Measurements from ENCODE around the gene AQP6.

Gene AQP6

GRCh38 chr12:49942921-49943624, 29.7 kb upstream of the AQP6 start:
- DNase-seq (ENCODE audit: low spot score) = no peak

DNA sequence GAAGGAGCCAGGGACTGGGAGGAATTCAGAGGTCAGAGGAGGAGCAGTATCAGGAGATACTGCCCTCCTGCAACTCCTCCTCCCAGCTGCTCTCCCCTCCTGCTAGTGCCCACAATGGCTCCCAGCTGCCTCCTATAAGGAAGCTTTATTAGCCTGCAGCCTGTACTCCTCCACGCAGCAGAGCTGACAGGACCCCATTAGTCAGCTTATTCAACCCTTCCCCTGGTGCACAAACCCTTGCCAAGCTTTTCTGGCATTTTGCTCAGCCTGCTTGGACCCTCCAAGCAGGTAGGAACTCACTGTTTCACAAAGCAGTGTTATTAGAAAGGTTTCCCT, 29.2 kb upstream of the AQP6 start:
- no peak for DNase-seq (ENCODE audit: low spot score)

DNA sequence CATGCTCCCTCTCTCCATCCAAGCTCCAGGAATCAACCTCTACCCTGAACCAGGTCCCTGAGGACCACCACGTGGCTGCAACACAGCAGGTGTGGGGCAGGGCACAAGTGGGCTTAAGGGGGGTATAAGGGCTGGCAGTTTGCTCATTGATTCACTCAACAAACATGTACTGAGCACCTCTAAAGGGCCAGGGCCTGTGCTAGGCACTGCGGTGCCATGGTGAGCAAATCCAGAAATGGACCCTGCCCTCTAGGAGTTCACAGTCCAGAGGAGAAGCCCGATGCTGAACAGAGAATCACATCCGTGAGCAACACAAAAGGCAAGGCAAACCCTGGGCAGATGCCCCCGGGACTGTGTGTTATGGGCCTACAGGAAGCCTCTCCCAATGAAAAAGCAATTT, 28.7 kb upstream of the AQP6 start:
- DNase-seq (ENCODE audit: low spot score) = no peak

GRCh38 chr12:49944718-49945117, 28.0 kb upstream of the AQP6 start:
- no peak for DNase-seq (ENCODE audit: low spot score)

DNA sequence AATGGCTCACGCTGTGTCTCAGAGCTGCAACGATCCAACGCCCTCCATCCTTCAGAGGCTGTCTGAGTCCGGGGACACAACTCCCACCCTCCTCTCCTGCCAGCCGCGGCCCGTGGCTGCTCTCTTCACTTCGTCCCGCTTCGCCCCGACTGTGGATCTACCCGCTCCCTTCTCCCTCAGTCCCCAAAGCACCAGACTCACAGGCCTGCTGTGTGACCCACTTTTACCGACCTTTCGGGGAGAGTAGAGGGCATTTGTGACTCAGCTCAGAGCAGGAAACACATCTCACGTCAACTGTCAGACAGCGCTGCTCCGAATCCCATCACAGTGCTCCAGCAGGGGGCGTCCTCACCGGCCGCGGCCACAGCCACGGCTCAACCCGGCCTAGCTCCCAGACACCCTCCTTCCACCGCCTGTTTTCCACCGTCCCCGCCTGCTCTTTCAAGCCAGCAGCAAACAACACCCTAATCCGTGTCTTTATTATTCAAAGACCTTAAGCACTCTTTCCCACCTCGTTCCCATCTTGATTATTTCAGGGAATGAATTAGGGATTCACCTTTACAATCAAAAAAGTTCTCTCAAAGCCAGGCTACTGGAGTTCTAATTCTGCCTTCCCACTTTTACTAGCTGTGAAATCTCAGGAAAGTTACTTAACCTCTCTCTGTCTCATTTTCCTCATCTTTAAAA, 27.2 kb upstream of the AQP6 start:
- DNase-seq (ENCODE audit: low spot score) = peak; percentile 91

DNA sequence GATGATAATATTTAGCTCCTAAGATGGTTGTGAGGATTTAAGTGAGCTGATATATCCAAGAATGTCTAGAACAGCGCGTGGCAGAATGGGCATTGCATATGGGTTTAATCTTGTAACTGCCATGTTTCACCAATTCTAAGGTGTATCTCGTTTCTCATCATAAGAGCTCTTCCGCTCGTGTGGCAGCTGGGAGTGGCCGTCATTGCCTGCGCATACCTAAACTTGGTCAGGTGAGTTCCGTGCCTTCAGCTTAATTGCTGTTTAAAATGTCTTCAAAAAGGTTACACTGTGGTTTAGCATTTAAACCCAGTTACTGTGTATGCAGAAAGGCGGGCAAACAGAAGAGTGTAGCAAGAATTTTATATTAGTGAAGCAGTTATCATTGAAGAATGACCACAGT, 26.7 kb upstream of the AQP6 start:
- DNase-seq (ENCODE audit: low spot score) = no peak

DNA sequence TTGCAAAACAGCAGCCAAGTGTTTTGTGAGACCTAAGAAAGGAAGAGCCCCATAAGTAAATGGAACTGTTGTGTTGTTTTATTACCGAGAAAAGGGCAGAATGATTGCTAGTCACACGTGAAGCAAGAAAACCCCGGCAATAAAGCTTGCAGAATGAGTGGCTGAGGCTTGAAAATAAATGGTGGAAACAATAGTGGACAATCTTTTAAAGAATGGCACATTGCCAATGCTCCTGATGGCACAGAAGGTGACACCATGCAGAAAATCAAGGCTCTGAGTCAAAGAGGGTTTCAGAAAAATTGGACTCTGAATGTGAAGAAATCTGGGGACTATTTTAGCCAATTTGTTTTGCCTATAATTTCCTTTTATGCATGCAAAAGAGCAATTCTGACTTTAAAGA, 26.2 kb upstream of the AQP6 start:
- no peak for DNase-seq (ENCODE audit: low spot score)

DNA sequence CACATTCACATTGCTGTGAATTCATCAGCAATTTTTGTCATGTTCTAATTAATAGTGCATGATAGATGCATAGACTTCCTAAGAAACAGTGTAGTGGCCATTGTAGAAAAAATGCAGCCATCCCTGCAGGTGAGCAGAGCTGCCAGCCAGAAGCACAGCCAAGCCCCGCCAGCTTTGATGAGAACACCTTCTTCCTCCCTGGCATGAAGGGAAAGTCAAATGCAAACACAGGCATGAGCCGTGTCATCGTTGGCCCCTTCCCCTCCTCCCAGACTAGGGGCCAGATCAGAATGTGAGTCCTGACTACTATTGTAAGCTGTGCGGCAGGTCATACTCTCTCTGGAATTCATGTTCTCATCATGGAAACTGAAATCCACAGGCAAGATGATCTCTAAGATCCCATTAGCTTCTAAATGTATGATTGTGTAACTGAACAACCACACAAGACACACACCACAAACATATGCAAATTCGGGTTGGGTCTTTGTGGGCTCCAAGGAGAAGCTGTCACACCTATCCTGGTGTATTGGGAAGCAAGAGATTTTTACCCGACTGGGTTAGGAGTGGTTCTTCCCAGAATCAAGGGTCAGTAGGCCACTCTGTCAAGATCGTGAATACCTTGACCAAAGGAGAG, 25.0 kb upstream of the AQP6 start:
- DNase-seq (ENCODE audit: low spot score) = no peak

DNA sequence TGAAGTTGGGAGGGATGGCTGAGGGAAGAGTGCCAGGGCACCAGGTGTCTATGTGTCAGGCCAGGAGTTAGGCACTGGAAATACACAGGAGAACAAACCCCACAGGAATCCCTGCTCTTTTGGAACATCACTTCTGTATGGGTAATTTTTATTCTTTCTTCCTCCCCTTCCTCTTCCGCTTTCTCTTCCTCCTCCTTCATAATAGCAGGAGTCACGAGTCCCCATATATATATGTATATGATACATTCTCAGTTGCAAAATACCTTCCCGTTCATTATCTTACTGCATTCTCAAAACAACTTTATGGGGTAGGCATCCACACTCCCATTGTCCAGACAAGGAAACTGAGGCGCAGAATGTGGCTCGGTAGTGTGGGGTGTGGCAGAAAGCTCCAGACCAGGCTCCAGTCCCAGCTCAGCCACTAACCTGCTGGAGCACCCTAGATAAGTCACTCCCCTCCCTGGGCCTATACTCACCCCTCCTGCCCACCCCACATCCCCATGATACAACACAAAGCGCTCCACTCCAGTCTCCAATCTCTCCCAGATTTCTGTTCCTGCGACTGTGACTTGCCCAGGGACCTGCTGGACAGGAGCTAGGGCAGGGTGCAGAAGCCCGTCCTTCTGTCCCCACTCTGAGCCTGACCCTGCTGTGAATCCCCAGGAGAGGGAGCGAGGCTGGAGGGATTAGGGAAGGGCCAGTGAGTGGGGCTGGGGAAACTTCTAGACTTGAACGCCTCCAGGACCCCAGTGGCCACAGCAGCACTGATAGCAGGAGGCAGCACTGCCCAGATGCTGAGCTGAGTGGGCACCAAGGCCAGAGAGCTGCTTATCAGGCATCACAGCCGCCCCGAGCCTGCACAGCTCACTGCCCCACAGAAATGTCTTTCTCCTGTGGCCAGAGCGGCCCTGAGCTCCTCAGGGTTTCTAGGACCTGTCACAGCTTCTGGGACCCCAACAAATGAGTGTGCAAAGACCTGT, 23.6 kb upstream of the AQP6 start:
- no peak for DNase-seq (ENCODE audit: low spot score)

DNA sequence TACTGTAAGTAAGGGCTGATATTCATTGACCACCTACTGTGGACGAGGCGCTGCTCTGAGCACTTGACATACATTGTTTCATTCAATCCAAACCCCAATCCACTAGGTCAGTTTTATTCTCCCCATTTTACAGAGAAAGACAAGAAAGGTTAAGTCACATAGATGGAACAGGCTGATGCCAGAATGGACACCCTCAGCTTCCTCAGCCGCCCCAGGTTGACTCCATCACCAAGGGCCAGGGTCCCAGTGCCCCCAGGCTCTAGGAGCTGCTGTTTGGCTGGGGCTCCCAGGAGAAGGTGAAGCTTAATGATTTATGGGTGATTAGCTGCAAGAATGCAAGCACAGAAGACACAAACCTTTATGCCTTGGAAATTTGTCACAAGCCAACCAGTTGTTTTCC, 22.9 kb upstream of the AQP6 start:
- no peak for DNase-seq (ENCODE audit: low spot score)

- no peak for DNase-seq (ENCODE audit: low spot score)
Observed at GRCh38 chr12:49950273-49951251, 22.2 kb upstream of the AQP6 start, which contains the start of gene AQP2. AQP2 (plus strand) TSS chr12:49950737; CDS start chr12:49950831, 94 bp downstream.

DNA sequence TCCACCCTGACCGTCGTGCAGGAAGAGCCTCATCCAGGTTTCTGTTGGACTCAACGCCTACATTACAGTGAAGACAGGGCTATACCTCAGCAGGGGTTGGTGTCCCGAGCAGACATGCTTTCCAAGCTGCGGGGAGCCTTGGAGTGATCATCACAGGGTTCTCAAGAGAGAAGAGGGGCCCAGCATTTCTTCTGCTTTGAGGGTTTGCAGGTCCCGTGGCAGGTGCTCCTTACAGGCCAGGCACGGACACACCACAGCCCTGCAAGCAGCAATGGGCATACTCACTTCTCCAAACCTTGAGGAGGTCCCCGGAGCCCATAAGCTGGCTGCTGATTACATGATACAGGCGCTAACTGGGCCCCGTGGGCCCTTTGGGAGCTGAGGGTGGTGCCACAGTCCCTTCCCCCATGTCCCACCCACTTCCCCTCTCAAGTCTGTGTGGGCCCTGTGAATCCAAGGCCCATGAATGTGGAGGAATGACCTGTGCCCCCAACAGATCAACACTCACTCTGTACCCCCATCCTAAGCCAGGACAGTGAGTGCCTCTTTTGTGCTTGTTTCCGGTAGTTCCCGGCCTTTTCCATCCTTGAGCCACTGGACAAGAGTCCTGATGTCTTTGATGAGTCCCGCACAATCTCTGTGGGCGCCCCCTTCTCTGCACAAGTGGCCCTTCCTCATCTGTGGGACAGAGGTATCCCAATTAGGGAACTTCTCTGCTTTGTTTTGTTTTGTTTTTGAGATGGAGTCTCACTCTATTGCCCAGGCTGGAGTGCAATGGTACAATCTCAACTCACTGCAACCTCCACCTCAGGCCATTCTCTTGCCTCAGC, 21.1 kb upstream of the AQP6 start:
- no peak for DNase-seq (ENCODE audit: low spot score)

DNA sequence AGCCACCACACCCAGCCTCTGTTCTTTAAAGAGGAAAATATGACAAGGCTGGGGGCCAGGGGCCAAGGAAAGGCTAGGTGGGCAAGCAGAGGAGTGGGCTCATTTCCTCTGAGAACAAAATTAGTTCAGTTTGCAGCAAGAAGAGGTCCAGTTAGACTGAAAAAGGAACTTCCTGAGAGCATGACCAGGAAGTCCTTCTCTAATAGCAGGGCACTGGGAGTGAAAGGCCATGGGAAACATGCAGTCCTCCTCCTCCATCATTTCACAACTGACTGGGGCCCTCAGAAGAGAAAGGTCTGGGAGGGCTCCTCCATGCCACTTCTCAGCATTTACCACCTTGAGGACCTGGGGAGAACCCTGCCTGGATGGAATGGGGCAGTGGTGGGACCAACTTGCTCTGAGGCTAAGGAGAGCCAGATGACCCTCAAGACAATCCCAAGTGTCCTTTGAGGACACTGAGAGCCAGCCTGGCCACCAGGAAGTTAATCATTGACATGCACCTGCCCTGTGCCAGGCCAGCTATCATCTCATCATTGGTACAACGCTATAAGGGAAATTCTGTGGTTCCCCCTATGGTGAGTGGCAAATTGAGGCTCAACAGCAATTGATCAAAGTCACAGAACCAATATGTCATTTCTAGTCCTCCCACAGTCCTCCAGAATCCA, 20.2 kb upstream of the AQP6 start:
- no peak for DNase-seq (ENCODE audit: low spot score)

- DNase-seq (ENCODE audit: low spot score) = no peak
Observed at GRCh38 chr12:49953151-49953550, 19.6 kb upstream of the AQP6 start.

DNA sequence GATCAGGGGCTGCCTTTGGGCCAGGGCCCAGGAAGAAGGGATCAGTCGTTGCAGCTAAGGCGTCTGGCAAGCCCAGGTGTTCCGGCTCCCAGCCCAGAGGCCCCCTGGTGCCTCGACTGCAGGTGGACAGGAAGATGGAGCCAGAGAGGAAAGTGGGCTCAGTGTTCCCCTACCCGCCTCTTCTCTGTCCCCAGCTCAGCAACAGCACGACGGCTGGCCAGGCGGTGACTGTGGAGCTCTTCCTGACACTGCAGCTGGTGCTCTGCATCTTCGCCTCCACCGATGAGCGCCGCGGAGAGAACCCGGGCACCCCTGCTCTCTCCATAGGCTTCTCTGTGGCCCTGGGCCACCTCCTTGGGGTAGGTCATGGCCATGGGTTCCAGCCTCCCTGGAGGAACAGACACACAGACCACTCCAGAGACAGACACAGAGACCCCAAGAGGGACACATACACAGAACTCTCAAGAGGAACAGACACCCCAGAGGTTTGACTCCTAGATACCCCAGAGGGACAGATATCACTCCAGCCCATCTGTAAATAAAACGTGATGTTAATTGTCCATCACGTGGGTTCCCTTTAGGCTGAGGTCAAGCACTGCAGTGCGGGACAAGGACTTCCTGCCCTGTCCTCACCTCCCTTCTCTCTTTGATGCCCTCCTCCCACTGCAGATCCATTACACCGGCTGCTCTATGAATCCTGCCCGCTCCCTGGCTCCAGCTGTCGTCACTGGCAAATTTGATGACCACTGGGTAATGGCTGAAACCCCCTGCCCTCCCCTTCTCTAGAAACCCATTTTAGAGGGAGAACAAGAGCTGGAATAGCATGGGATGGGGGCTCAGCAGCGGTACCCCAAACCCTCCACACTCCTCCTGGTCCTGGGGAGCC, 18.5 kb upstream of the AQP6 start:
- DNase-seq (ENCODE audit: low spot score) = no peak

- DNase-seq (ENCODE audit: low spot score) = no peak
Observed at GRCh38 chr12:49954863-49955830, 17.6 kb upstream of the AQP6 start.

GRCh38 chr12:49955899-49956662, 16.7 kb upstream of the AQP6 start:
- DNase-seq (ENCODE audit: low spot score) = no peak
